ENCODE results near the gene TDRD15.
"Not testable (repeated sequence)": the region's sequence is repeated elsewhere in the genome, so short reads cannot be mapped to it uniquely, and the experiment has no call there.

The TDRD15 gene

GRCh38 chr2:21123473-21124393 is at the start of gene TDRD15:
TDRD15 (plus strand) TSS chr2:21123968; CDS start chr2:21137468, 13,500 bp downstream.
- no peak for DNase-seq

- DNase-seq, result no peak
Observed at GRCh38 chr2:21078296-21078695, 45.5 kb upstream of the TDRD15 start.

DNA sequence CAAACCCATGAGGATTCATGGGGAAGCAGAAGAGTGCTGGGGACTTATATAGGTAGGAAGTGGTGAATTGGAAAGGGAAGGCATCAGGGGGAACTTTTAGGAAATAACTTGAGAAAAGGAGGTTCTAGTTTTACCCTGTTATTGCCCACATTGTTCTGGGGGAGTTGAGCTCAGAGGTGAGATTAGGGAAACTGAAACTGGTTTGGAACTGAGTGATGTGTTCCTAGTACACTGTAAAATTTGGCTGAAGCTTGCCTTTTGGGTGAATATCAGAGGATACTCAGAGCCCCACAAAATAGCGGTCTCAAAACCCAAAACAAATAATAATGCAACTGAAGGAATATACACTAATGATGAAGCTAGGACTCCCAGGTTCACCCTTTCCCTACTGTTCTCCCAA is 40.3 kb upstream of the TDRD15 start:
- DNase-seq, result no peak

GRCh38 chr2:21084401-21084800 is 39.4 kb upstream of the TDRD15 start:
- DNase-seq, result no peak

- DNase-seq, result no peak
Observed at GRCh38 chr2:21092308-21092869, 31.4 kb upstream of the TDRD15 start.

DNA sequence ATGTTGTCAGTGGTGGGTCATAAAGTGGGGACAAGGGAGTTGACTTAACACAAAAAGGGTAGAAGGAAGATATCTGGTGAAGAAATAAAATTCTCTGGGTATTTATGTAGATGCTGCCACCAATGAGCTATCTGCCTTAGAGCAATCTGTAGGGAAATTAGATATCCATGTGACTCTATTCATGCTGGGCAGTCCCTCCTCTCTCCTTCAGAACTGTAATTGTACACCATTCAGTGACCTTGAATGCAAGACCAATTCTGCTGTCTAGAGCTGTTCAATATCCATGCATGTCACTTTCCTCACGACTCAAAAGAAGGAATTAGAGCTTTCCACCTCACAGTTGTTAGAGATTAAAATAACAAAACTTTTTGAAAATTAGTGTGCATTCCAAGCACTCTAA is 28.6 kb upstream of the TDRD15 start:
- DNase-seq, result no peak

DNA sequence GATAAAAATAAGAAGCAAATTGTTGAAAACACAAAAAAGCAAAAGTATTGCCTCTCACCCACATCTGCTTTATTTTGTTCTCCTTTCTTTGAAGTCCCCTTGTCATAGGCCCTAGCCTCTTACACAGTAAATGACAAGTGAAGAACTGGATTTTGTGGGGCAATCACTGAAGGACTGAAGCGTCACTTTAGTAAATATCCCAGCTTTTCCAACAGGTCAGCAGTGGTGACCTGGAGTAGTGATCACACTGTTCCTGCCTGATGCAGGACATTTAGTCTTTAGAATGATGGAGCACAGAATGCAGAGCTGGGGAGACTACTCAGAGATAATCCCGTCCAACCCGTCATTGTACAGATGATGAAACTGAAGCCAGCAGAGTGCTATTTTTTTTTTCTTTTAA is 28.1 kb upstream of the TDRD15 start:
- DNase-seq, result no peak

GRCh38 chr2:21096458-21096857 is 27.3 kb upstream of the TDRD15 start:
- no peak for DNase-seq

DNA sequence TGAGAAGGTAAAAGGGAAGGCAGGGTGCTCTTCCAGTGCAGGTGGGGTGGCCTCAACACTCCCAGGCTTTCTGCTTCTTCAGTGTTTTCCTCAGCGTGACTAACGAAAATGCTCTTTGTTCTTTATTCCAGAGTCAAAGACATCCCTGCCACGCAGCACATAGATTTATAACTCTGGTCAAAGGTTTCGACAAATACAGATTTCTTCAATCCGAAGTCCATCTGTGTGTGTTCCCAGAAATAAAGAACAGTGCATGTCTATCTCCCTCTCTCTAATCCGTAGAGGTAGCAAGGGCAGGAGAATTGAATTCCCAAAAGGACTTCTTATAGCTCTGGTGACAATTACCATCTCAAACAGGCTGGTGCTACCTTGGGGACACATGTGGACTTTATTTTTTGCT is 26.4 kb upstream of the TDRD15 start:
- DNase-seq, result no peak

DNA sequence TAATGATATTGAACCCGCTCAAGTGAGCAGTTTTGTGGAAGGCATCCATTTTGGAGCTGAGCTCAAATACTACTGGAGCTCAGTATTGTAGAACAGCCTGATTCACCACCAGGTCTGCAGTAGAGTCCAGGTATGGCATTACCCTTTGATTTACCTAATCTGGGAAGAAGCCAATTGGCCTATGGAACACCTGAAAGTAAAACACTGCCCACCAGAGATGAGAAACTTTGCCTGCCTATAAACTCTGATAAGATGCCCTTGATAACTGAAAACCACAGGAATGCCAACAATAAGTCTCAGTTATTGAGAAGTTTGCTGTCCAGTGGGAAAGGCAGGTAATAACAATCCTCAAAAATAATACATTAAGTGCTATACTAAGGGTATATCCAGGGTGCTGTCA is 25.5 kb upstream of the TDRD15 start:
- DNase-seq, result no peak

- no peak for DNase-seq
Observed at GRCh38 chr2:21099281-21099907, 24.4 kb upstream of the TDRD15 start.

- not testable (repeated sequence) for DNase-seq
Observed at GRCh38 chr2:21101514-21102155, 22.1 kb upstream of the TDRD15 start.

DNA sequence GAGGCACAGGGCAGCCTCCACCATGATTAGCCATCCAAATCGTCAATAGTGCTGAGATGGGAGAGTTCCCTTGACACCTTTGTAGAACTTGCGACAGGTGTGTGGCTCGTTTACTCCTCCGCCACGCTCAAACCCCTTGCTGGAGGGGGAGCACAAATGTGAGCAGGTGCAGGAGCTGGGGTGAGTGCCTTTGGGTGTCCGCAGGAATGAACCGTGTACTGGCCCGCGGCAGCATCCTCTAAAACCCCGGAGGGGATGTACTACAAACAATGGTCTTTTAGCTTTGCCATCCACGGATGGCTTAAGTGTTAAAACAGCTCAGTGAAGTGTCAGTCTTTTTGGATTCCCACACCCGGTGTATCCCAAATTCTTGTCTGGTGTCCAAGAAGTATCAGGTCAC is 21.4 kb upstream of the TDRD15 start:
- no peak for DNase-seq

DNA sequence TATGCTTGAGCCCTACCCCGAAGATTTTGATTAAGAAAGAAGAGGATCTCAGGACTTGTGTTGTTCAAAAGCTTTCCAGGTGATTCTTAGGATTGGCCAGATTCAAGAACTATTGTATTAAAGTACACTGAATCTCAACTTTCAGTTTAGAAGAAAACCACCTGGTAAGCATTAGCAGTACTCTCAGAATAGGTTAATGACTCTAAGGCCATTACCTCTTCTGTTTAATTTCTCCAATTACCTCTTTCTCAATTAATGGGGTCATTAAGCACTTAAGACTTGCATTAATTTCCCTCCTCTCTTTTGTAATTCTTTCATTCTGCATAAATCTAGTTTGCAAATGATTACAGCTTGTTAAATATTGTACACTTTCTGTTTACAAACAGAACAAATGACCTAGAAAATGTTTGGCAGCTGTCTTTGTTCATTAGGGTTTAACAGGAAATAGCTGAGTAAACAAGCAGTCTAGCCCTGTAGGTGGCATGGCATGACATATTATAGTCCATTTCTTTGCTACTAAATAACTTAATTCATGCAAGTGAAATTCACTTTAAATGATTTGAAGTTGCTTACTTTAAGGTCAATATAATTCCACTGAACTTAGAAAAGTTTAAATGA is 20.4 kb upstream of the TDRD15 start:
- no peak for DNase-seq

DNA sequence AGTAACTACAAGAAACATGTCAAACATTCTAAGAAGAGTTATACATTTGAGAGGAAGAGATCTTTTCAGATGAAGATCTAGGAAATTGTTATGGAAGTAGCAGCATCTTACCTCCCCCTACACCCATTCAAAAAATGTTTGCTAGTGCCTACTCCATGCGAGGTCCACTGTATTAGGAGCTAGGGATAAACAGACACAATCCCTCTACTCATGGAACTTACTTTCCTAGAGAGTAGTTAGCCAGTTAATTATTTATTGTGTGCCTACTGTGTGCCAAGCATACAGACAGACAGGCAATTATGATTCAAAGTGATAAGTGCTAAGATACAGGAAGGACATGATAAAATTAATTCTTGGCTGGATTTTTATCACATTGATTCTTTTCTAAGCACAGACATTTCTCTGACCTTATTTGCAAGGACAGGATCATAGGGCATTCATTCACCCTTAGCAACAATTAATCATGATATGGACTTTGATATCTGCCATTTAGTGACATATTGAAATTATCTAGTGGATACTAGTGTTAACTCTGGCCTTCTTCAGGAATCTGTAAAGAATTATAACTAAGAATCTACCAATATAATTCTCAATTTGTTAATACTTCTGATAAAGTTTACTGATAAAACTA is 19.6 kb upstream of the TDRD15 start:
- no peak for DNase-seq

DNA sequence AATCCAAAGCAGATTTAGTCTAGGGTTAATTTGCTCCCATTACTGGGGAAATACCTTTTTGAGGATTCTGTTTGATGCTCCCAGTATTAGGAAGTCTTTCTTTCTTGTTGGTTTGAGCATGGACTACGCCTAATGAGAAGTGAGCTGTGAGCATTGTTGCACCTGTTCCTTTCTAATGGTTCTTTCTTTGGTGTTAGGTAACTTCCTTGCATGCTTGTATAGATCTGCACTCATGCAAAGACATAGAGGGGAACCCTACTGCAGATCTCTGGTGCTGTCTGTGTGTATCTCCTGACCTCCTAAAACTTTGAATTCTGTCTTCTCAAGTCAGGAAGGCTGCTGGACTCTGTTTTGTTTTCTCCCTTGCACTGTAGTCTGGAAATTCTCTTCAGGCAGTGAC is 12.8 kb upstream of the TDRD15 start:
- DNase-seq, result no peak

GRCh38 chr2:21117688-21118087 is 6.1 kb upstream of the TDRD15 start:
- no peak for DNase-seq

DNA sequence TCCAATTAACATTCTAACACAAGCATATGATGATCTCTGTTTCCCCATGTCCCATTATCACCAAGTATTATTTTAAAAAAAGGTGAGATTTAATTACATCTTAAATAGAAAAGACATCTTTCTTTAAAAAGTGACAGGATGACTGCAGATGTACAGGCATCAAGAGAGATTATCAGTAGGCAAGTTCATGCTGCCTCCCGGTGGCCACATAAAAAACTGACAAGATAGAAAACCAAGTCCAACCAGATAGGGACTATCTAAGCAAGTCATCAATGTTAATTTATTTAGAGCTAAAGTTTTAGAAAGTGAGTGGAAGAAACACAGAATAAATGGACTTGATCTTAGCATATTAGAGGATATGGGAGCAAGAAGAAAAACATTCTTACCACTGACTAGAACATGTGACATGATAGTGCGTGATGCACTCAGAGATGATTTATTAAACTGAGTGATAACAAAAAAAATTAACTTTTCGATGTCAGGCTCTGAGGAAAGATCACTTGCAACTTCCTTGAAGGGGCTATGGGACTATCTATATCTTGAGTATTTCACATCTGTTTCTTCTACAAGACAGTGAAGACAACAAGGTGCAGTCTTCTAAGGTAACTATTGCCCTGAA is 5.4 kb upstream of the TDRD15 start:
- DNase-seq, result no peak

DNA sequence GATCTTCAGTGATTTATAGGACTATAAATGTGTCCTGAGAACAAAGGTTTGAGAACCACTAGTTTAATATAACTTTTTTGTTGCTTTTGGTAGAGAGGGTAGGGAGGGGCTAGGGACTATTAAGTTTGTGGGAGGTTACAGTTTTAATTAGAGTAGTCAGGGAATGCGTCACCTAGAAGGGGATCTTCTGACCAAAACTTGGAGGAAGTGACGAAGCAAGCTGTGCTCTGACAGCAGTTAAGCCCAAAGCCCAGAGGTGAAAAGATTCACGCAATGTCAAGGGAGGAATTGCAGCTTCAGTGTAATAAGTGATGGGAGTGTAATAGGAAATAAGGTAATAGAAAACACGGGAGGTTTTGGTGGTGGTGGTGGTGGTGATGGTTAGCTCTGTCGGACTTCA is 8.1 kb downstream of the TDRD15 start:
- no peak for DNase-seq

DNA sequence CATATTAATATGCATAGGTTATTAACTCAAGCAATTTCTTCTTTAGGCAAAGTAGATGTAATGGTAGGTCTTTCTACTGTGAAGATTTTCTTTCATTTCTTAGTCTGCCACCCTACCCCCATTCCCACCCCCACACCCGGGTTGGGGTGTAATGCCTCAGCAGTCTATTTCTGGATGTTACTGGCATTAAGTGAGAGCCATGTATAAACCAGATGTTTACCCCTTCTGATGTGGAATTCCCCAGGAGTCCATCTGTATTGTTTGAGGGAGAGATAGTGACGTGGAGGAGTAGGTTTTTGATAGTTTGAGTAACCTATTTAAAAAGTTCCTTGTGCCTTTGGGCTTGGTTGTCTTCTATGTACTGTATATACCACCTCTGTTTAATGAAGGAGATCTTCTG is 11.8 kb downstream of the TDRD15 start:
- no peak for DNase-seq

GRCh38 chr2:21142149-21142548 is 18.4 kb downstream of the TDRD15 start:
- DNase-seq, result no peak

GRCh38 chr2:21146638-21147037 is 22.9 kb downstream of the TDRD15 start:
- DNase-seq, result no peak
